HG03103 (cell line): ENCODE data around the gene CTDP1.

Experiments
- ATAC-seq: cut with Tn5 transposase; IDR thresholded peaks from one replicate; pipeline ENCODE4 v1.9.1; 2021; ENCODE audit warnings: low read depth; ENCODE audit not compliant: unreplicated experiment

The CTDP1 gene

DNA sequence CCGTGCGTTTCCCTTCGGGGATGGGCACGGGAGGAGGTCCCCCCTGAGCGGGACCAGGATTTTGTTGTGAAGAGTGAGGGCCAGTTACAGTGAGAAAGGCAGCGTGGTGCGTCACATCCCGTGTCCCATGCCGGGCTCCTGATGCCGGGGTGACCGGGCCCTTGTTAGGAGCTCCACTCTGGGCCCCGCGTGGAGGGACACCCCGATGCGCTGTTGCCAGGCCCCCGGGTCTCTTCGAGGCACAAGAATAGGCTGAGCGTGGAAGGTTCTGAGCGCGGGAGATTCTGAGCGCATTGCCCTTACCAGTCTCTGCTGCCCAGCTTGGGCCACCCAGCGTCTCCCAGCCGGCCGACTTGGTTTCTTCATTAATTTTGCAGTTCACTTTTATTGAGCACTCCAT, 17.6 kb downstream of the CTDP1 start:
- no peak for ATAC-seq

- no peak for ATAC-seq
Observed at GRCh38 chr18:79697976-79698375, 18.4 kb downstream of the CTDP1 start.

GRCh38 chr18:79698668-79699335, 19.2 kb downstream of the CTDP1 start:
- no peak for ATAC-seq

DNA sequence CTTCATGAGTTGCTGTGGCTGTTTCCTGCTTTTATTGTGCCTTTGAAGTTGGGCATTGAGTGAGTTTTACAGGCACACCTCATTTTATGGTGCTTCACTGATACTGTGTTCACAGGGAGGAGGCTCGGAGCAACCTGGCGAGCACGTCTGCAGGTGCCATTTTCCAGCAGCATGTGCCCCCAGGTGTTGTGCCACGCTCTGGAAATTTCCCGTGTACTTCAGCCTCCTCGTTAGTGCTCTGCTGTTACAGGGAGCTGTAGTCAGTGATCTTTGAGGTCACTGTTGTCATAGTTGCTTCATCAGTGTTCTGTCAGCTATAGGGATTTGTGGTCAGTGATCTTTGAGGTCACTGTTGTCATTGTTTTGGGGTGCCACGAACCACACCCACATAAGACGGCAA, 20.1 kb downstream of the CTDP1 start:
- no peak for ATAC-seq

- ATAC-seq = no peak
Observed at GRCh38 chr18:79702906-79703305, 23.3 kb downstream of the CTDP1 start.

- ATAC-seq = no peak
Observed at GRCh38 chr18:79704631-79705030, 25.0 kb downstream of the CTDP1 start.

- no peak for ATAC-seq
Observed at GRCh38 chr18:79705272-79705671, 25.7 kb downstream of the CTDP1 start.

DNA sequence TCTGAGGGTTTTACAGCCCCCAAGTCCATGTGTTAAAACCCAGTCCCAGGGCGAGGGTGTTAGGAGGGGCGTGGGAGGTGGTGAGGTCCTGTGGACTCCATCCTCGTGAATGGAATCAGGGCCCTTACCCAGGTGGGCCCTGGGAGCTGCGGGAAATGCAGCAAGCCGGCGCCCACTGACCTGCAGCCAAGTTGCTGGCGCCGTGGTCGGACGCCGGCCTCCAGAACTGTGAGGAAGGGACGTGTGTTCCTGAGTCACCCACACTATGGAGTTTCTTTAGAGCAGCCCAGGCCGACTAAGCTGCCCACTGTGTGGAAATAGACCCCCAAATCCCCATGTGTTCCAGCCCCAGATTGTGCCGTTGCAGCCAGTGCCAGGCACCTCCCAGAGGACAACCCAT, 26.4 kb downstream of the CTDP1 start:
- no peak for ATAC-seq

- ATAC-seq = no peak
Observed at GRCh38 chr18:79706658-79707057, 27.1 kb downstream of the CTDP1 start.

- ATAC-seq = no peak
Observed at GRCh38 chr18:79707239-79707638, 27.6 kb downstream of the CTDP1 start.

GRCh38 chr18:79707671-79708070, 28.1 kb downstream of the CTDP1 start:
- ATAC-seq = no peak

DNA sequence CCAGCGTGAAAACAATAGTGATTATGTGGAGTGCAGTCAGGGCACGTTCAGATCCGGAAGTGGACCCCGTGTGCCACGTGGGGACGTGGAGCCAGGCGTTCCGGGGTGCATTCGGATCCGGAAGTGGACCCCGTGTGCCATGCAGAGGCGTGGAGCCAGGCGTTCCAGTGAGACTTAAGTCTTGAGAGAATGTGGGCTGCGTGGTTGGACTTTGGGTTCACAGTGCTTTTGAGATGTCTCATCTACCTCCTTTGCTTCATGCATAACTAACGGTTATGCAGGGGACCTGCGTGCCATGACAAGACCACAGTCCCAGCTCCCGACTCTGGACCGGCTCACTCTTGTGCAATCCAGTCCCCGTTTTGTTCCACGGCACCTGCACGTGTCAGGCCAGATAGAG, 28.8 kb downstream of the CTDP1 start:
- no peak for ATAC-seq

- ATAC-seq = no peak
Observed at GRCh38 chr18:79712206-79712857, 32.7 kb downstream of the CTDP1 start.

GRCh38 chr18:79713341-79713740, 33.7 kb downstream of the CTDP1 start:
- no peak for ATAC-seq

DNA sequence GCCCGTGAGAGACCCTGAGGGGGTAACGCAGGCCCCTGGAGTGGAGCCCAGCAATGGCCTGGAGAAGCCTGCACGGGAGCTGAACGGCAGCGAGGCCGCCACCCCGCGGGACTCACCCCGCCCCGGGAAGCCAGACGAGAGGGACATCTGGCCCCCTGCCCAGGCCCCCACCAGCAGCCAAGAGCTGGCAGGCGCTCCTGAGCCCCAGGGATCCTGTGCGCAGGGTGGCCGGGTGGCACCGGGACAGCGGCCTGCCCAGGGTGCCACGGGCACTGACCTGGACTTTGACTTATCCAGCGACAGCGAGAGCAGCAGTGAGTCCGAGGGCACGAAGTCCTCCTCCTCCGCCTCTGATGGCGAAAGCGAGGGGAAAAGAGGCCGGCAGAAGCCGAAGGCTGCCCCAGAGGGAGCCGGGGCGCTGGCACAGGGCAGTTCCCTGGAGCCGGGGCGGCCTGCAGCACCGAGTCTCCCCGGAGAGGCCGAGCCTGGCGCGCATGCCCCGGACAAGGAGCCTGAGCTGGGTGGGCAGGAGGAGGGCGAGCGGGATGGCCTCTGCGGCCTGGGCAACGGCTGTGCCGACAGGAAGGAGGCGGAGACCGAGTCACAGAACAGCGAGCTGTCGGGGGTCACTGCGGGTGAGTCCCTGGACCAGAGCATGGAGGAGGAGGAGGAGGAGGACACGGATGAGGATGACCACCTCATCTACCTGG, 35.1 kb downstream of the CTDP1 start:
- no peak for ATAC-seq

DNA sequence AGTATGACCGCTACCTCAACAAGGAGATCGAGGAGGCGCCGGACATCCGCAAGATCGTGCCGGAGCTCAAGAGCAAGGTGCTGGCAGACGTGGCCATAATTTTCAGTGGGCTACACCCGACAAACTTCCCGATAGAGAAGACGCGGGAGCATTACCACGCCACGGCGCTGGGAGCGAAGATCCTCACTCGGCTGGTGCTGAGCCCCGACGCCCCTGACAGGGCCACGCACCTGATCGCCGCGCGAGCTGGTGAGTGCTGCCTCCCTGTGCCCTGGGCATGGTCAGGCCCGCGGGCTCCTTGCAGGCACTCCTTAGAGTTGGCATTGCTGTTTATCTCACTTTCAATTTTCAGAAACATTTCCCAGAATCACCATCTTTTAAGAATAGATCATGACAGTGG, 35.7 kb downstream of the CTDP1 start:
- ATAC-seq = no peak

- ATAC-seq = no peak
Observed at GRCh38 chr18:79717059-79717458, 37.5 kb downstream of the CTDP1 start.

DNA sequence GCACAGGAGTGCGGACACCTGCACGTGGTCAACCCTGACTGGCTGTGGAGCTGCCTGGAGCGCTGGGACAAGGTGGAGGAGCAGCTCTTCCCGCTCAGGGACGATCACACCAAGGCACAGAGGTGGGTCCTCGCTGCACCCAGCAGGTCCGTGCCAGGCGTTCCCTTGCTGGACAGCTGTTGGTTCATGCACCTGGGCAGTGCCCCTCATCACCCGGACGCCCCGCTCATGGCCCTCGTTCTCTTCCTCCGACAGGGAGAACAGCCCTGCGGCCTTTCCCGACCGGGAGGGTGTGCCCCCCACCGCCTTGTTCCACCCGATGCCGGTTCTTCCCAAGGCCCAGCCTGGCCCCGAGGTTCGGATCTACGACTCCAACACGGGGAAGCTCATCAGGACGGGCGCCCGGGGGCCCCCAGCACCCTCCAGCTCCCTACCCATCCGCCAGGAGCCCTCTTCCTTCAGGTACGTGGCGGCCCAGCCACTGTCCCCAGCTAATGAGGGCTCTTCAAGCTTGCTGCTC, 38.0 kb downstream of the CTDP1 start:
- no peak for ATAC-seq

DNA sequence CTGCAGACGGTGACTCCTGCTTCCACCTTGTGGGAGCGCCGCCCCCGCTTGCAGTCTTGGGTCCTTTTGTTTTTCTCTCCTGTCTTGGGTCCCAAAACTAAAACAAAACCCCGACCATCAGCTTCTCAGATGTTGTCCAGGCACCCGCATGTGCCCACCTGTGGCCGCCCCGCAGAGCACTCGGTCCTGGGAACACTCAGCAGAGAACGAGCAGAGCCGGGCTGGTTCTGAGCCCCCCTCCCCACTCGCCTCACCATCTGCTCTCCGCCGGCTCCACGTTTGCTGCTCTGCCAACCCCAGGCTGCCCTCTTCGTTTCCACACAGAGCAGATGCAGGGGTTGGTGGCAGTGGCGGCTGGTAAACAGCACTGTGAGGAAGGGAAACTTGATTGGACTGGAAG, 38.5 kb downstream of the CTDP1 start:
- no peak for ATAC-seq

- no peak for ATAC-seq
Observed at GRCh38 chr18:79718878-79719477, 39.4 kb downstream of the CTDP1 start.
